ENCODE results near the gene CLCN5.

Gene CLCN5

DNA sequence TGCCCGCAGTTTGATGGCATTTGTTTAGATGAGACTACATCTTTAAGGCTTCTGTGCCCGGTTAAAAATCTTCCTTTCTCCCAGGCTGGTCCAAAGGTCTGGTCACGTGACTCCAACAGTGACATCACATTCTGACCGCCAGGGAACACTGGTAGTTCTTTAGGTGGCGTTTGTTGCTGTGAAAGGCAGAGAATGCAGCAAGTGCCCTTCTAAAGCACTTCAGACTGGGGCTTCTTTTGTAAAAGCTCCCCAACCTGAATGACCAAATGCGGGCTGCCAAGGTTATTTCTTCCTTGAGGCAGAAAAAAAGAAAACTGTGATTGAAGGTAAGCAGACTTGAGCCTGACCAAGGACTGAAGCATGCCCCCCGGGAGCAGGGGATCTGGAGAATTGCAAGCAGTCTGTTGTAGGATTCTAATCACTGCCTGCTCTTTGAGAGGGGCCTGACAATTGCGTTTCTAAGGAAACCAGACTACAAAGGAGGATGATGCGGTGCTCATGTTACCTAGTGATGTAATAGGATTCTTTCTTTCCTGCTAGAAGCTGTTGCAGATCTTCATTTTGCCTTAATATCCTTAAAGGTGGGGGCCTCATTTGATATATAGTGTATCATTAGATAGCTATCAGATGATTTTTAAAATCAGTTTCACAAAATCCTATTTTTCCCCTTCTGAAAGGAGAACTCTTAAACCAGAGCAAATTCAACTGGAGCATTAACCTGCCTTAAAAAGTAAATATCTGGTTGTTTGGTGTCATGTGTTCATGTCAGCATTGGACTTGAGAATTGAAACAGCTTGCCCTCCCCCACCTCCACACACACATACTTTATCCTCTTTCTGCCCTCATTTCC, 145.3 kb downstream of the CLCN5 start:
- Histone ChIP-seq H3K27me3 (replicated peaks; ENCODE audit: control insufficient read depth, insufficient read depth, low read length) (peaks cover 9% of the 10 kb centered on the region), H3K4me3 (ENCODE audit: low read length) (no peak overlapping the region), H3K9me3 (ENCODE audit: control insufficient read depth, low read length) (peaks cover 9% of the 10 kb centered on the region), H3K36me3 (ENCODE audit: control insufficient read depth, insufficient read depth, low read length, severe bottlenecking) (no peaks in the 10 kb centered on the region), H3K9ac (ENCODE audit: low read length) (no peak overlapping the region), H3K4me1 (ENCODE audit: control insufficient read depth, insufficient read depth, low read length) (no peaks in the 10 kb centered on the region)
- DNase-seq (ENCODE audit: low read depth), result no peak

DNA sequence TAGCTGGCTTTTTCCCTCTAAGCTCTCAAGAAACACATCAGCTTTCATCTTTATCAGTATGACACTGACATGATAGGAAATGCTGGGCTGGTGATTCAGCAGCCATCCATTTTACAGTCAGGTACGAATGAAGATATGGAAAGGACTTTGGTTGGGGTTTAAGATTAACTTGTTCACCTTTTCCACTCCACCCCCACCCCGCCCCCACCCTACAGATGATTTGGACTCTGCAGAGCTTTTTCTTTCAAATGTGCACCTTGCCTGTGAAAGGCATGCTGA, 145.8 kb downstream of the CLCN5 start:
- no peak for DNase-seq (ENCODE audit: low read depth)
- Histone ChIP-seq H3K9me3 (ENCODE audit: control insufficient read depth, low read length) (peaks cover 9% of the 10 kb centered on the region), H3K36me3 (ENCODE audit: control insufficient read depth, insufficient read depth, low read length, severe bottlenecking) (no peaks in the 10 kb centered on the region), H3K27me3 (replicated peaks; ENCODE audit: control insufficient read depth, insufficient read depth, low read length) (peaks cover 9% of the 10 kb centered on the region), H3K9ac (ENCODE audit: low read length) (no peak overlapping the region), H3K4me1 (ENCODE audit: control insufficient read depth, insufficient read depth, low read length) (no peaks in the 10 kb centered on the region), H3K4me3 (ENCODE audit: low read length) (no peak overlapping the region)

DNA sequence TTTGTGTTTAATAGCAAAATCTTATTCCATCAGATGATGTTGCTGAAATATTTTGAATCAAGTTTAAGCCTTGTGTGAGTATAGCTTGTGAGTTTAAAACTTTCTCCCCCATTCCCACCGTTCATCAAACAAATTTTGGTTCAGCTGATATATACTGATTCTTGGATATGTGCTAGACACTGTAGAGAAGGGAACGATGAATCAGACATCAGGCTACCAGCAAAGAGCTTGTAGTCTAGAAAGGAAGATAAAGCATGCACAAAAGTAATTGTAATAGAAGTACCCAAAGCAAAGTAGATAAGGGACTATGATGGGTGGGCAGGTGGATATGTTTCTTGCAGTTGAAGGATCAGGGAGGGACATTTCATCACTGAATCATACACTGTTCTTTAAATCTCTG, 146.5 kb downstream of the CLCN5 start:
- Histone ChIP-seq H3K4me1 (ENCODE audit: control insufficient read depth, insufficient read depth, low read length) (no peaks in the 10 kb centered on the region), H3K27me3 (replicated peaks; ENCODE audit: control insufficient read depth, insufficient read depth, low read length) (peaks cover 14% of the 10 kb centered on the region), H3K9me3 (ENCODE audit: control insufficient read depth, low read length) (peaks cover 9% of the 10 kb centered on the region), H3K9ac (ENCODE audit: low read length) (no peak overlapping the region), H3K36me3 (ENCODE audit: control insufficient read depth, insufficient read depth, low read length, severe bottlenecking) (no peaks in the 10 kb centered on the region), H3K4me3 (ENCODE audit: low read length) (no peak overlapping the region)
- DNase-seq (ENCODE audit: low read depth), result no peak

DNA sequence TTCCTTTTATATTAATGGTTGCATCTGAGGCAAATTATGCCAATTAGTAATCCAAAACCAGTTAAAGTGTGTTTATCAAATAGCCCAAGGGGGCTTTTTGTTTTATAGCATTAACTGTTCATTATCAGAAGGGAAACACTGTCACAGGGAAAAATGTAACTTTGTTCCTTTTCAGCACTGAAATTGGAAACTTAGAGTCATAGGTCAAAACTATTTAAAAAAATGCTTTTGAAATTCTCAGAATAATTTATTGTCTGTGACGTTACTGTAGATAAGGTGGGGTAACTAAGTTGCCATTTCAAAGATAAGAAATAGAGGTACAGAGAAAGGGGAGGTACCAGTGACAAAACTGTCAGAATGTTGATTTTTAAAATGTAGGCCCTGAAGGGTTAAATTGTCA, 149.1 kb downstream of the CLCN5 start:
- H3K27me3 ChIP-seq (replicated peaks; ENCODE audit: control insufficient read depth, insufficient read depth, low read length), result peaks cover 14% of the 10 kb centered on the region
- H3K9ac ChIP-seq (ENCODE audit: low read length), result no peak overlapping the region
- H3K4me1 ChIP-seq (ENCODE audit: control insufficient read depth, insufficient read depth, low read length), result no peaks in the 10 kb centered on the region
- DNase-seq (ENCODE audit: low read depth), result no peak
- no peak overlapping the region for H3K4me3 ChIP-seq (ENCODE audit: low read length)
- no peaks in the 10 kb centered on the region for H3K36me3 ChIP-seq (ENCODE audit: control insufficient read depth, insufficient read depth, low read length, severe bottlenecking)
- H3K9me3 ChIP-seq (ENCODE audit: control insufficient read depth, low read length), result peaks cover 9% of the 10 kb centered on the region

DNA sequence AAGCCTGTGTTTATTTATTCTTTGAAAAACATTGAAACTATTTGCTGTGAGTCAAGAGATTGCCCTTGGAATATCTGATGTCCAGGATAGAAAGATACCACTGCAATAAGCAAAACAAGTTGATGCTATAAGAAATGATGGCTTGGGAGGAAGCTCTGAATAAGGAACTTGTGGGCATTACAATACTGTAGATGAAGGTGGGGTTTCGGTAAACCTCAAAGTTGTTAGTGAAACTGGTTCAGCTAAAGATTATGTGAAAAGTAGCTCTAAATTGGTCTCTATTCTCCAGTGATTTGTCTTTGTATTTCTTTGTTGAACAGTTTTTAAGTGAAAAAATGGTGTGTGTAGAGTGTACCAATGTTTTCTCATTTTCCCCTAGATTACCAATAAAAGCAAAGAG, 149.7 kb downstream of the CLCN5 start:
- H3K36me3 ChIP-seq (ENCODE audit: control insufficient read depth, insufficient read depth, low read length, severe bottlenecking), result no peaks in the 10 kb centered on the region
- DNase-seq (ENCODE audit: low read depth), result no peak
- H3K4me1 ChIP-seq (ENCODE audit: control insufficient read depth, insufficient read depth, low read length), result no peaks in the 10 kb centered on the region
- peaks cover 14% of the 10 kb centered on the region for H3K27me3 ChIP-seq (replicated peaks; ENCODE audit: control insufficient read depth, insufficient read depth, low read length)
- peaks cover 9% of the 10 kb centered on the region for H3K9me3 ChIP-seq (ENCODE audit: control insufficient read depth, low read length)
- no peak overlapping the region for H3K4me3 ChIP-seq (ENCODE audit: low read length)
- H3K9ac ChIP-seq (ENCODE audit: low read length), result no peak overlapping the region

DNA sequence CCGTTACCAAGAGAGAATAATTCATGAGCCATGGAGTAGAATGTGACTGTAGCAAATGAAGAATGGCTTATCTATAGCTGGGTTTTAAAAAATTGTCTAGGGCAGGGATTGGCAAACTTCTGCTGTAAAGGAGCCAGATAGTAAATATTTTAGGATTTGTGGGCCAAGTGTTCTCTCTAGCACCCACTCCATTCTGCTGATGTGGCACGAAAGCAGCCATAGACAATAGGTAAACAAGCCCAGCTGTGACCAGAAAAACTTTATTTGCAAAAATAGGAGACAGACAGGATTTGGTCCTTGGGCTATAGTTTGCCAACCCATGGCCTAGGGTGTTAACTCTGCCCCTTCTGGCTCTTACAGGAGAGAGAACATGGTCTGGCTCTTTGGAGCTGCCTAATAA, 151.2 kb downstream of the CLCN5 start:
- no peak overlapping the region for H3K4me3 ChIP-seq (ENCODE audit: low read length)
- no peak overlapping the region for H3K9ac ChIP-seq (ENCODE audit: low read length)
- H3K9me3 ChIP-seq (ENCODE audit: control insufficient read depth, low read length), result peaks cover 6% of the 10 kb centered on the region
- H3K36me3 ChIP-seq (ENCODE audit: control insufficient read depth, insufficient read depth, low read length, severe bottlenecking), result no peaks in the 10 kb centered on the region
- H3K27me3 ChIP-seq (replicated peaks; ENCODE audit: control insufficient read depth, insufficient read depth, low read length), result peaks cover 14% of the 10 kb centered on the region
- no peak for DNase-seq (ENCODE audit: low read depth)
- no peaks in the 10 kb centered on the region for H3K4me1 ChIP-seq (ENCODE audit: control insufficient read depth, insufficient read depth, low read length)

DNA sequence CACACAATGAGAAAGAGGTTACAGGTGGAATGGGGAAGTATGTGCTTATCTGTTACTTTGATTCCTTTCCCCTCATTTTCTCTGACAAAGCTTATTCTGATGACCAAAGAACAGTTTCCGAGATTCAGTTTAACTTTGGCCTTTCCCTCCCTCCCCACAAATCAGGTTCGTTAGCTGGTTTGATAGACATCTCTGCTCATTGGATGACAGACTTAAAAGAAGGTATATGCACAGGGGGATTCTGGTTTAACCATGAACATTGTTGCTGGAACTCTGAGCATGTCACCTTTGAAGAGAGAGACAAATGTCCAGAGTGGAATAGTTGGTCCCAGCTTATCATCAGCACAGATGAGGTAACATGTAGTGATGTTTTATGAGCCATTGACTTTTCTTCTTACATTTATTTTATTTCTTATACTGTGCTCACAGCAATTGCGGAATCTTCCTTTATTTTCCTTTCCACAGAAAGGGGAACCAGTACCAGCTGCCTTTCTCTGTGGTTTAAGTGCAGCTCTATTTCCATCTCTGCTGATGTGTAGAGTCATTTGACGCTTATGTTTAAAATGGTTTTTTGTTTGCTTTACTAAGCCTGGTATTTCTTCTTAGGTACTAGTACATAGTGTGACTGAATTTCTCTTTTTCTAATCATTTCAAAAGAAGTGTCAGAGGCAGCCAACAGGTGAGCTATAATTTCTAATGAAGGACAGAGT, 153.4 kb downstream of the CLCN5 start:
- no peaks in the 10 kb centered on the region for H3K4me1 ChIP-seq (ENCODE audit: control insufficient read depth, insufficient read depth, low read length)
- DNase-seq (ENCODE audit: low read depth), result no peak
- no peak overlapping the region for H3K4me3 ChIP-seq (ENCODE audit: low read length)
- H3K27me3 ChIP-seq (replicated peaks; ENCODE audit: control insufficient read depth, insufficient read depth, low read length), result peaks cover 15% of the 10 kb centered on the region
- no peaks in the 10 kb centered on the region for H3K36me3 ChIP-seq (ENCODE audit: control insufficient read depth, insufficient read depth, low read length, severe bottlenecking)
- H3K9me3 ChIP-seq (ENCODE audit: control insufficient read depth, low read length), result no peaks in the 10 kb centered on the region
- no peak overlapping the region for H3K9ac ChIP-seq (ENCODE audit: low read length)

DNA sequence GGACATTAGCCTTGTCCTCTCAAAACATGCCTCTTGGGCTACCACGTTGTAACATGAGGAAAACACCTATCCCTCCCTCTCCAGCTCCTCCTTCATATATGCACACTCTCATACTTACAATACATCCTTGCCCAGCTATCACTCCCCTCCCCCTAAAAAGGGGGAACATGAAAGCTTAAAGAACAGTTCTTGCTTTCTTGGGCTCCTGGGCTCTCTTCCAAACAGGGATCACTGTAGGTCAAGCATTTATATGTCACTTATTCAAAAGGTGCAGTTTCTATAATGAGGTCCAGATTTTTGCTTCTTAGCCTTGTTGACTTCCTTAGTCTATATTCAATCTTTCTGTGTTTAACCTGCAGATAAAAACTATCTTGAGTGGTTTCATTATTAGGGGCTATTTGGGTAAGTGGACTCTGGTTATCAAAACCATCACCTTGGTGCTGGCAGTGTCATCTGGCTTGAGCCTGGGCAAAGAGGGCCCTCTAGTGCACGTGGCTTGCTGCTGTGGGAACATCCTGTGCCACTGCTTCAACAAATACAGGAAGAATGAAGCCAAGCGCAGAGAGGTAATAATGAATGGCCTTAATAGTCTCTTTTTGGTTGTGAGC, 159.0 kb downstream of the CLCN5 start:
- DNase-seq (ENCODE audit: low read depth), result peak; percentile 30
- Histone ChIP-seq H3K9me3 (ENCODE audit: control insufficient read depth, low read length) (no peaks in the 10 kb centered on the region), H3K4me1 (ENCODE audit: control insufficient read depth, insufficient read depth, low read length) (no peaks in the 10 kb centered on the region), H3K27me3 (replicated peaks; ENCODE audit: control insufficient read depth, insufficient read depth, low read length) (peaks cover 6% of the 10 kb centered on the region), H3K4me3 (ENCODE audit: low read length) (no peak overlapping the region), H3K36me3 (ENCODE audit: control insufficient read depth, insufficient read depth, low read length, severe bottlenecking) (no peaks in the 10 kb centered on the region), H3K9ac (ENCODE audit: low read length) (no peak overlapping the region)

DNA sequence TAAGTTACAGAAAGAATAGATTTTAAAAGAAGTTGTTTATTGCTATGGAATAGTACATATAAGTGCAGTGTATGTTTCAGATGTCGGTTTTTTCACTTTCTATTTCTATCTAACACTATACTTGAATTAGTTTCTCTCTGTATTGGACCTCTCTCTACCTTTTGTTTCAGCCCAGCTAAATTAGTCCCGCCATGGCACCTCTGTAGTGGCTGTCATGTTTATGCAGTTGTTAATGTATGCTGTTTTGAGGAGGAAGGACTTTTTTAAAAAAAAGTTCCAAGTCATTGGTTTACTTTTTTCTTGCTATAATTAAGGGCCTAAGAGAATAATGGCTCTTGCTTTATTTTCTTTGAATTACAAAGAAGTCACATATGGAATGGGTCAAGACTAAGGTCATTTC, 160.3 kb downstream of the CLCN5 start:
- no peak for DNase-seq (ENCODE audit: low read depth)
- Histone ChIP-seq H3K4me3 (ENCODE audit: low read length) (no peak overlapping the region), H3K9me3 (ENCODE audit: control insufficient read depth, low read length) (no peaks in the 10 kb centered on the region)

DNA sequence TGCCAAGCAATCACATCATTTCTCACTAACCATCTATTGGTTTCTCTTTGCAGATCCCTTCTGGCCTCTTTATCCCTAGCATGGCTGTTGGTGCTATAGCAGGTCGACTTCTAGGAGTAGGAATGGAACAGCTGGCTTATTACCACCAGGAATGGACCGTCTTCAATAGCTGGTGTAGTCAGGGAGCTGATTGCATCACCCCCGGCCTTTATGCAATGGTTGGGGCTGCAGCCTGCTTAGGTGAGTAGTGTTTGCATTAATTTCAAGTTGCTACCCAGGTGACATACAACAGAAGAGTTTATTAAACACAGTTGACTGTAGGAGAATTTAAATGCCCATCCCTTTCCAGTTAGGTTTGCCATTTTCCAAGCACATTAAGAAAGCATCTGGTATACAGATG, 166.2 kb downstream of the CLCN5 start:
- Histone ChIP-seq H3K4me3 (ENCODE audit: low read length) (no peak overlapping the region), H3K36me3 (ENCODE audit: control insufficient read depth, insufficient read depth, low read length, severe bottlenecking) (no peaks in the 10 kb centered on the region), H3K9ac (ENCODE audit: low read length) (no peak overlapping the region), H3K4me1 (ENCODE audit: control insufficient read depth, insufficient read depth, low read length) (no peaks in the 10 kb centered on the region), H3K27me3 (replicated peaks; ENCODE audit: control insufficient read depth, insufficient read depth, low read length) (peaks cover 6% of the 10 kb centered on the region), H3K9me3 (ENCODE audit: control insufficient read depth, low read length) (no peaks in the 10 kb centered on the region)
- no peak for DNase-seq (ENCODE audit: low read depth)

More for the DNA sequence above, 160.3 kb downstream of the CLCN5 start:
- H3K36me3 ChIP-seq (ENCODE audit: control insufficient read depth, insufficient read depth, low read length, severe bottlenecking), result no peaks in the 10 kb centered on the region
- peaks cover 6% of the 10 kb centered on the region for H3K27me3 ChIP-seq (replicated peaks; ENCODE audit: control insufficient read depth, insufficient read depth, low read length)
- no peaks in the 10 kb centered on the region for H3K4me1 ChIP-seq (ENCODE audit: control insufficient read depth, insufficient read depth, low read length)
- H3K9ac ChIP-seq (ENCODE audit: low read length), result no peak overlapping the region

DNA sequence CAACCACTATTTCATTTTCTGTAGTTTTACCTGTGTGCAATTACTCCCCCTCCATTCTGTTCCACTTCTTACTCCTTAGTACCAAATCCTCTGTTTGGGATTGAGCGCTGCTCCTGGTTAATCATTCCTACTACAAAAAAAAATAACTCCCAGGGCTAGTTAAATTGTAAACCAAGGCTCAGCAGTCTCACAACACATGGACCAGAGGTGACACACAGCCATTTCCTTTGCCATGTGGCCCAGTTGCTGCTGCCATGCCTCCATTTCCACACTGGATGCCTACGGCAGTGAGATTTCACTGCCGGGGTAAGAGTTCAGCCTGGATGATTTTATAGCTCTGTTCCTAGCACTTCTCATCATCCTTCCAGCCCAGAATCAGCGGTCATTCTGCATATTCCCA, 171.2 kb downstream of the CLCN5 start:
- no peak for DNase-seq (ENCODE audit: low read depth)
- H3K4me1 ChIP-seq (ENCODE audit: control insufficient read depth, insufficient read depth, low read length), result no peaks in the 10 kb centered on the region
- no peaks in the 10 kb centered on the region for H3K9me3 ChIP-seq (ENCODE audit: control insufficient read depth, low read length)

More for the DNA sequence above, 171.2 kb downstream of the CLCN5 start:
- Histone ChIP-seq H3K36me3 (ENCODE audit: control insufficient read depth, insufficient read depth, low read length, severe bottlenecking) (no peaks in the 10 kb centered on the region), H3K9ac (ENCODE audit: low read length) (no peak overlapping the region), H3K4me3 (ENCODE audit: low read length) (no peak overlapping the region), H3K27me3 (replicated peaks; ENCODE audit: control insufficient read depth, insufficient read depth, low read length) (peaks cover 3% of the 10 kb centered on the region)

All from adipocyte (in vitro differentiated cells).